SU-DHL-6 (cell line): ENCODE data around the gene CERKL.

Experiments used
- EZH2phosphoT487 ChIP-seq: fragments of 200-600 bp; sonication (generic), shearing (Covaris generic); conservative IDR thresholded peaks from 2 replicates; pipeline ENCODE4 v1.6.1; 2018; ENCODE audit warnings: mild to moderate bottlenecking, antibody characterized with exemption, low read length, moderate library complexity, mixed read lengths
- TF ChIP-seq, protein P1 (sequence below): fragments of 200-600 bp; sonication (generic); IDR thresholded peaks from one replicate; pipeline ENCODE4 v1.5.1; 2017; ENCODE audit warnings: antibody characterized with exemption, mild to moderate bottlenecking, low read length, moderate library complexity; ENCODE audit not compliant: insufficient read depth, poor library complexity, severe bottlenecking

- TF ChIP-seq, protein P1, sequence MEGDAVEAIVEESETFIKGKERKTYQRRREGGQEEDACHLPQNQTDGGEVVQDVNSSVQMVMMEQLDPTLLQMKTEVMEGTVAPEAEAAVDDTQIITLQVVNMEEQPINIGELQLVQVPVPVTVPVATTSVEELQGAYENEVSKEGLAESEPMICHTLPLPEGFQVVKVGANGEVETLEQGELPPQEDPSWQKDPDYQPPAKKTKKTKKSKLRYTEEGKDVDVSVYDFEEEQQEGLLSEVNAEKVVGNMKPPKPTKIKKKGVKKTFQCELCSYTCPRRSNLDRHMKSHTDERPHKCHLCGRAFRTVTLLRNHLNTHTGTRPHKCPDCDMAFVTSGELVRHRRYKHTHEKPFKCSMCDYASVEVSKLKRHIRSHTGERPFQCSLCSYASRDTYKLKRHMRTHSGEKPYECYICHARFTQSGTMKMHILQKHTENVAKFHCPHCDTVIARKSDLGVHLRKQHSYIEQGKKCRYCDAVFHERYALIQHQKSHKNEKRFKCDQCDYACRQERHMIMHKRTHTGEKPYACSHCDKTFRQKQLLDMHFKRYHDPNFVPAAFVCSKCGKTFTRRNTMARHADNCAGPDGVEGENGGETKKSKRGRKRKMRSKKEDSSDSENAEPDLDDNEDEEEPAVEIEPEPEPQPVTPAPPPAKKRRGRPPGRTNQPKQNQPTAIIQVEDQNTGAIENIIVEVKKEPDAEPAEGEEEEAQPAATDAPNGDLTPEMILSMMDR, result no peak
- TF ChIP-seq EZH2phosphoT487, result no peak
Measured at GRCh38 chr2:181523756-181524155, 133.1 kb downstream of the CERKL start.
